Measurements from ENCODE around the gene E2F2. TPM values are rescaled to one million over a fixed set of nuclear protein-coding genes. Genes with fewer than 3 reads are reported as not detected.

Gene E2F2
- total RNA-seq, 4 donors from 2014 or later: 4.5 to 12.9 (median 8.4) TPM

GRCh38 chr1:23485002-23485332 lies 46.1 kb downstream of the E2F2 start:
- TF ChIP-seq POLR2AphosphoS5 (IDR thresholded peaks at IDR 0.05) (no peak), EP300 (IDR thresholded peaks at IDR 0.05) (peak; percentile 34)
- H3K27ac ChIP-seq: no peak overlapping the region
- DNase-seq (ENCODE audit: low spot score in 2 of 2): no peak
- H3K36me3 ChIP-seq: no peaks in the 10 kb centered on the region
- WGBS: 41% methylated on average over 7 of the region's 7 CpGs
- no peaks in the 10 kb centered on the region for H3K9me3 ChIP-seq
- H3K27me3 ChIP-seq: no peaks in the 10 kb centered on the region
- peaks cover 35% of the 10 kb centered on the region for H3K4me1 ChIP-seq
- peak overlapping the region; percentile 96 for H3K4me3 ChIP-seq

GRCh38 chr1:23484253-23485001 lies 46.6 kb downstream of the E2F2 start:
- TF ChIP-seq POLR2AphosphoS5 (IDR thresholded peaks at IDR 0.05): no peak
- TF ChIP-seq EP300 (IDR thresholded peaks at IDR 0.05): no peak
- no peak for TF ChIP-seq POLR2A (IDR thresholded peaks at IDR 0.05)
- no peak for TF ChIP-seq CTCF (IDR thresholded peaks at IDR 0.05)
- peaks cover 41% of the 10 kb centered on the region for H3K4me1 ChIP-seq

GRCh38 chr1:23483321-23484252 lies 47.4 kb downstream of the E2F2 start, which contains the start of gene ASAP3:
Gene ASAP3, minus strand, starts transcription at chr1:23484179. Its CDS starts 46 bp downstream, at chr1:23484133.
- TF ChIP-seq POLR2A (IDR thresholded peaks at IDR 0.05) (peak in 1 of 2 donors; percentile 23), POLR2AphosphoS5 (IDR thresholded peaks at IDR 0.05) (no peak)
- WGBS: under 1% methylated on average over 32 of the region's 84 CpGs
- Histone ChIP-seq H3K4me3 (peak within 1 kb of the TSS; percentile 96), H3K36me3 (no peaks in the 10 kb centered on the region), H3K27ac (peak within 1 kb of the TSS; percentile 95), H3K9me3 (no peaks in the 10 kb centered on the region), H3K4me1 (peaks cover 48% of the 10 kb centered on the region), H3K27me3 (no peaks in the 10 kb centered on the region)
- peak; percentile 77 to 82 for DNase-seq (ENCODE audit: low spot score in 2 of 2)

More at GRCh38 chr1:23484253-23485001, 46.6 kb downstream of the E2F2 start:
- Histone ChIP-seq H3K9me3 (no peaks in the 10 kb centered on the region), H3K27me3 (no peaks in the 10 kb centered on the region), H3K27ac (peak overlapping the region; percentile 95), H3K4me3 (peak overlapping the region; percentile 96), H3K36me3 (no peaks in the 10 kb centered on the region)
- WGBS: 8% methylated on average over 30 of the region's 54 CpGs
- DNase-seq (ENCODE audit: low spot score in 2 of 2): peak; percentile 96 to 98

GRCh38 chr1:23481904-23482303 lies 49.1 kb downstream of the E2F2 start:
- no peaks in the 10 kb centered on the region for H3K36me3 ChIP-seq
- no peak for DNase-seq (ENCODE audit: low spot score in 2 of 2)
- no peak overlapping the region for H3K4me3 ChIP-seq
- no peak overlapping the region for H3K27ac ChIP-seq
- no peaks in the 10 kb centered on the region for H3K9me3 ChIP-seq
- TF ChIP-seq POLR2A (IDR thresholded peaks at IDR 0.05): no peak
- TF ChIP-seq CTCF (IDR thresholded peaks at IDR 0.05): no peak
- no peak for TF ChIP-seq EP300 (IDR thresholded peaks at IDR 0.05)
- no peak for TF ChIP-seq POLR2AphosphoS5 (IDR thresholded peaks at IDR 0.05)
- H3K27me3 ChIP-seq: no peaks in the 10 kb centered on the region
- 94% methylated on average over 6 of the region's 6 CpGs for WGBS
- H3K4me1 ChIP-seq: peaks cover 56% of the 10 kb centered on the region

GRCh38 chr1:23481026-23481597 lies 49.9 kb downstream of the E2F2 start:
- H3K27me3 ChIP-seq: no peaks in the 10 kb centered on the region
- peaks cover 56% of the 10 kb centered on the region for H3K4me1 ChIP-seq
- H3K9me3 ChIP-seq: no peaks in the 10 kb centered on the region
- no peak for DNase-seq (ENCODE audit: low spot score in 2 of 2)
- TF ChIP-seq EP300 (IDR thresholded peaks at IDR 0.05) (no peak), POLR2A (IDR thresholded peaks at IDR 0.05) (no peak), POLR2AphosphoS5 (IDR thresholded peaks at IDR 0.05) (no peak), CTCF (IDR thresholded peaks at IDR 0.05) (no peak)
- H3K27ac ChIP-seq: no peak overlapping the region
- H3K36me3 ChIP-seq: no peaks in the 10 kb centered on the region
- WGBS: 82% methylated on average over 7 of the region's 7 CpGs
- no peak overlapping the region for H3K4me3 ChIP-seq
